Mesendoderm (in vitro differentiated cells): ENCODE results near the gene SMIM9.
A peak's percentile ranks its signal among the peaks of the same experiment; 100 is the strongest.

Source experiments
- DNase-seq: peaks from one replicate; pipeline ENCODE4 v3.0.0; 2013
- H2AK5ac ChIP-seq: 2 replicates; pipeline ENCODE4 v1.6.1; 2013; ENCODE audit warnings: low read length, inconsistent platforms
- H2BK120ac ChIP-seq: 2 replicates; pipeline ENCODE4 v1.6.1; 2013; ENCODE audit warnings: low read depth, mild to moderate bottlenecking, low read length, moderate library complexity, mixed read lengths
- H2BK15ac ChIP-seq: replicated peaks from 2 replicates; pipeline ENCODE4 v1.6.1; 2013; ENCODE audit warnings: low read depth, mild to moderate bottlenecking, moderate library complexity
- H2BK5ac ChIP-seq: 2 replicates; pipeline ENCODE4 v1.6.1; 2013; ENCODE audit warnings: low read length, inconsistent platforms
- H3K18ac ChIP-seq: 2 replicates; pipeline ENCODE4 v1.6.1; 2013; ENCODE audit warnings: mild to moderate bottlenecking, low read length, mixed read lengths
- H3K23ac ChIP-seq: one replicate; pipeline ENCODE4 v1.6.1; 2013; ENCODE audit warnings: low read length
- H3K27ac ChIP-seq: 2 replicates; pipeline ENCODE4 v1.5.1; 2013; ENCODE audit warnings: low read depth, mild to moderate bottlenecking, inconsistent platforms, low read length, moderate library complexity
- H3K27me3 ChIP-seq: 2 replicates; pipeline ENCODE4 v1.6.1; 2013; ENCODE audit warnings: low read length, control low read depth, mild to moderate bottlenecking, inconsistent platforms; ENCODE audit not compliant: insufficient read depth, poor library complexity
- H3K36me3 ChIP-seq: 2 replicates; pipeline ENCODE4 v1.6.1; 2013; ENCODE audit warnings: low read length, inconsistent platforms; ENCODE audit not compliant: control insufficient read depth, insufficient read depth
- H3K4ac ChIP-seq: one replicate; pipeline ENCODE4 v1.6.1; 2013; ENCODE audit warnings: low read depth, mild to moderate bottlenecking, low read length, moderate library complexity
- H3K4me1 ChIP-seq: 2 replicates; pipeline ENCODE4 v1.6.1; 2013; ENCODE audit warnings: low read depth, low read length, inconsistent platforms; ENCODE audit not compliant: control insufficient read depth
- H3K4me2 ChIP-seq: 2 replicates; pipeline ENCODE4 v1.6.1; 2013; ENCODE audit warnings: low read length
- H3K4me3 ChIP-seq: 2 replicates; pipeline ENCODE4 v1.5.1; 2013; ENCODE audit warnings: mild to moderate bottlenecking, low read length
- H3K56ac ChIP-seq: one replicate; pipeline ENCODE4 v1.6.1; 2013; ENCODE audit warnings: low read length
- H3K79me1 ChIP-seq: 2 replicates; pipeline ENCODE4 v1.6.1; 2013; ENCODE audit warnings: low read length, inconsistent platforms
- H3K79me2 ChIP-seq: 2 replicates; pipeline ENCODE4 v1.6.1; 2013; ENCODE audit warnings: mild to moderate bottlenecking, low read length; ENCODE audit not compliant: control insufficient read depth, insufficient read depth
- H3K9ac ChIP-seq: 2 replicates; pipeline ENCODE4 v1.6.1; 2013; ENCODE audit warnings: low read length, inconsistent platforms
- H4K5ac ChIP-seq: one replicate; pipeline ENCODE4 v1.6.1; 2013; ENCODE audit warnings: low read length
- H4K8ac ChIP-seq: one replicate; pipeline ENCODE4 v1.6.1; 2013; ENCODE audit warnings: low read depth, mild to moderate bottlenecking, control low read depth, low read length, moderate library complexity
- WGBS: extraction: QIAGEN DNeasy Blood & Tissue Kit; methylation state at CpG from one replicate; pipeline ENCODE4 v1.1.7; 2013; ENCODE audit warnings: low lambda C conversion rate, missing lambda C conversion rate; ENCODE audit not compliant: insufficient coverage; ENCODE audit errors: extremely low coverage; 5-methylcytosine and 5-hydroxymethylcytosine counted together

Gene SMIM9

GRCh38 chrX:154840856-154841255 lies 6.4 kb upstream of the SMIM9 start:
- no peak overlapping the region for H4K5ac ChIP-seq
- no peak overlapping the region for H3K4me2 ChIP-seq
- no peaks in the 10 kb centered on the region for H3K79me1 ChIP-seq
- H3K23ac ChIP-seq, result no peak overlapping the region
- no peak overlapping the region for H2BK5ac ChIP-seq
- no peak overlapping the region for H3K4me3 ChIP-seq
- H3K79me2 ChIP-seq, result no peaks in the 10 kb centered on the region
- H2BK15ac ChIP-seq, result no peak overlapping the region
- H3K4me1 ChIP-seq, result no peaks in the 10 kb centered on the region
- H2AK5ac ChIP-seq, result no peak overlapping the region
- DNase-seq, result peak; percentile 42
- H3K27me3 ChIP-seq, result no peaks in the 10 kb centered on the region
- H3K4ac ChIP-seq, result no peak overlapping the region
- no peak overlapping the region for H3K56ac ChIP-seq
- no peaks in the 10 kb centered on the region for H3K36me3 ChIP-seq
- no peak overlapping the region for H3K9ac ChIP-seq
- no peak overlapping the region for H3K27ac ChIP-seq
- no peak overlapping the region for H2BK120ac ChIP-seq
- H3K18ac ChIP-seq, result no peak overlapping the region
- no CpG with 5 or more reads among the region's 2 CpGs for WGBS
- no peak overlapping the region for H4K8ac ChIP-seq

- Histone ChIP-seq H3K4ac (no peak overlapping the region), H2BK15ac (no peak overlapping the region), H3K9ac (no peak overlapping the region), H3K18ac (no peak overlapping the region), H3K79me2 (no peaks in the 10 kb centered on the region), H3K4me3 (no peak overlapping the region), H4K8ac (no peak overlapping the region), H3K56ac (no peak overlapping the region), H2BK5ac (no peak overlapping the region), H4K5ac (no peak overlapping the region), H3K4me1 (no peaks in the 10 kb centered on the region), H3K36me3 (no peaks in the 10 kb centered on the region), H3K27ac (no peak overlapping the region), H3K79me1 (no peaks in the 10 kb centered on the region), H2BK120ac (no peak overlapping the region), H3K4me2 (no peak overlapping the region), H3K23ac (no peak overlapping the region), H2AK5ac (no peak overlapping the region), H3K27me3 (no peaks in the 10 kb centered on the region)
- DNase-seq, result no peak
- no CpG with 5 or more reads among the region's 1 CpG for WGBS
Measured at GRCh38 chrX:154836163-154836562, 1.7 kb upstream of the SMIM9 start.

GRCh38 chrX:154833746-154834274 lies 652 bp downstream of the SMIM9 start:
- H3K4me3 ChIP-seq, result no peak overlapping the region
- H2BK15ac ChIP-seq, result no peak overlapping the region
- no peaks in the 10 kb centered on the region for H3K27me3 ChIP-seq
- H4K5ac ChIP-seq, result no peak overlapping the region
- H2BK120ac ChIP-seq, result no peak overlapping the region
- H3K36me3 ChIP-seq, result no peaks in the 10 kb centered on the region
- no peak overlapping the region for H3K18ac ChIP-seq
- H3K4me1 ChIP-seq, result no peaks in the 10 kb centered on the region
- H2AK5ac ChIP-seq, result no peak overlapping the region
- DNase-seq, result no peak
- no peaks in the 10 kb centered on the region for H3K79me2 ChIP-seq
- H3K4ac ChIP-seq, result no peak overlapping the region
- no peak overlapping the region for H3K4me2 ChIP-seq
- H2BK5ac ChIP-seq, result no peak overlapping the region
- H4K8ac ChIP-seq, result no peak overlapping the region
- H3K23ac ChIP-seq, result no peak overlapping the region
- H3K27ac ChIP-seq, result no peak overlapping the region
- H3K9ac ChIP-seq, result no peak overlapping the region
- no peak overlapping the region for H3K56ac ChIP-seq
- H3K79me1 ChIP-seq, result no peaks in the 10 kb centered on the region
- WGBS, result no CpG with 5 or more reads among the region's 3 CpGs

GRCh38 chrX:154829926-154830442 lies 4.5 kb downstream of the SMIM9 start:
- peak; percentile 23 for DNase-seq
- Histone ChIP-seq H3K56ac (no peak overlapping the region), H3K4me1 (no peaks in the 10 kb centered on the region), H3K79me2 (no peaks in the 10 kb centered on the region), H3K18ac (no peak overlapping the region), H3K4me3 (no peak overlapping the region), H3K79me1 (no peaks in the 10 kb centered on the region), H2BK5ac (no peak overlapping the region), H2BK120ac (no peak overlapping the region), H3K27ac (no peak overlapping the region), H4K5ac (no peak overlapping the region), H3K4ac (no peak overlapping the region), H3K9ac (no peak overlapping the region), H3K4me2 (no peak overlapping the region), H3K36me3 (no peaks in the 10 kb centered on the region), H3K27me3 (no peaks in the 10 kb centered on the region), H4K8ac (no peak overlapping the region), H3K23ac (no peak overlapping the region), H2BK15ac (no peak overlapping the region), H2AK5ac (no peak overlapping the region)
- no CpG with 5 or more reads among the region's 1 CpG for WGBS

- no peak overlapping the region for H3K4ac ChIP-seq
Measured at GRCh38 chrX:154829134-154829533, 5.3 kb downstream of the SMIM9 start.

GRCh38 chrX:154828016-154828408 lies 6.5 kb downstream of the SMIM9 start:
- no peak overlapping the region for H3K4me2 ChIP-seq
- no peaks in the 10 kb centered on the region for H3K36me3 ChIP-seq
- H3K27me3 ChIP-seq, result no peaks in the 10 kb centered on the region
- no peak overlapping the region for H3K18ac ChIP-seq
- no peak overlapping the region for H2BK15ac ChIP-seq
- no peaks in the 10 kb centered on the region for H3K79me2 ChIP-seq
- no peak overlapping the region for H3K56ac ChIP-seq
- no peaks in the 10 kb centered on the region for H3K79me1 ChIP-seq
- H2BK120ac ChIP-seq, result no peak overlapping the region
- no peak overlapping the region for H4K8ac ChIP-seq
- H3K27ac ChIP-seq, result no peak overlapping the region
- H3K23ac ChIP-seq, result no peak overlapping the region
- no peak overlapping the region for H3K4me3 ChIP-seq
- H2BK5ac ChIP-seq, result no peak overlapping the region
- no peak overlapping the region for H2AK5ac ChIP-seq
- no peak overlapping the region for H3K4ac ChIP-seq
- no peak overlapping the region for H4K5ac ChIP-seq
- no peak overlapping the region for H3K9ac ChIP-seq
- no CpG with 5 or more reads among the region's 2 CpGs for WGBS
- DNase-seq, result no peak
- no peaks in the 10 kb centered on the region for H3K4me1 ChIP-seq

More at GRCh38 chrX:154829134-154829533, 5.3 kb downstream of the SMIM9 start:
- Histone ChIP-seq H3K4me2 (no peak overlapping the region), H4K8ac (no peak overlapping the region), H4K5ac (no peak overlapping the region), H3K36me3 (no peaks in the 10 kb centered on the region), H2AK5ac (no peak overlapping the region), H3K27me3 (no peaks in the 10 kb centered on the region), H3K23ac (no peak overlapping the region), H3K18ac (no peak overlapping the region), H3K27ac (no peak overlapping the region), H3K9ac (no peak overlapping the region), H3K56ac (no peak overlapping the region), H2BK15ac (no peak overlapping the region), H2BK120ac (no peak overlapping the region), H2BK5ac (no peak overlapping the region), H3K4me3 (no peak overlapping the region), H3K79me2 (no peaks in the 10 kb centered on the region), H3K4me1 (no peaks in the 10 kb centered on the region), H3K79me1 (no peaks in the 10 kb centered on the region)
- DNase-seq, result no peak
